Endometrial microvascular endothelial cells (primary cell): ENCODE measurements around the gene TCAP. TPM values are rescaled to one million over a fixed set of nuclear protein-coding genes. Genes with fewer than 3 reads are reported as not detected.

Experiments used
- in situ Hi-C: cut with HindIII; loops from 2 replicates; pipeline ENCODE4 v1.10.0; 2017; ENCODE audit warnings: low sequenced_read_pairs, low pct_unique_long_range_greater_than_20kb; ENCODE audit errors: inconsistent ontology term
- total RNA-seq: library from RNA; depleted of rRNA; stranded (reverse); fragments of >200 nt; gene quantifications from one replicate; pipeline ENCODE4 v1.2.3, GENCODE V29; 2015; ENCODE audit errors: inconsistent ontology term

TCAP gene
- total RNA-seq, 1 donor from 2014 or later, result 0.93 TPM

GRCh38 chr17:39627712-39628516 lies 37.2 kb upstream of the TCAP start:
- in situ Hi-C loops, result no loop called here

GRCh38 chr17:39628655-39629493 lies 36.3 kb upstream of the TCAP start:
- in situ Hi-C loops, result no loop called here

DNA sequence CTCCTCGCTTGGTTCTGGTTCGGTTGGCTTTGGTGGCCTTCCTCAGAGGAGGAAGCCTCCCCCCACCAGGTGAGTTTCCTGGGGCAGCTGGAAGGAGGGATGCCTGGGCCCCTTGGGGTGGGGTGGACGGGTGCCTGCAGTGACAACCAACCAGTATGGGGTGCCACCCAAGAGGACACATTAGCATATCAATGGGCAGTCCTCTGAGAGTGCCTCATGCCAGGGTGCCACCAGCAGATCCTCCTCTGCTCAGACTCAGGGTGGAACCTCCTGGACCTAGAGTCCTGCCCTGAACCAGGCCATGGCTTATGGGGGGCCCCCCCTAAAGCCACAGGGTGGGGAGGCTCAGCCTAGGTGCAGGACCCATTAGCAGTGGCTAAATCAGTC lies 35.7 kb upstream of the TCAP start:
- in situ Hi-C loops, result no loop called here

DNA sequence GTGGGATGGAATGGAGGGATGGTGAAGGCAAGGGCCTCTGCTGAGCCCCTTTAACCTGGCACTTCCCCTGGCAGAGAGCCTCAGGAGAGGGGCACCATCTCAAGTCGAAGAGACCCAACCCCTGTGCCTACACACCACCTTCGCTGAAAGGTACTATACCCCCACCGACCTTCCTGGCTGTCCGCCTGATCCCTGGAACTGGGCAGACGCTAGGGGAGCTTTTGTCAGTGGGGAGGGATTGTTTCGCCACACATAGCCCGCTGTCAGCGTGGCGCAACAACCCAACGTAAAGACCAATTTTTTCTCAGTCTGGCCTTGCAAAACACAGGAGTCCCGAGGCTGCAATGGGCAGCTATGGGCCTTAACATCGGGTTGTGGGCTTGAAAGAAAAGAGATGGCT lies 35.3 kb upstream of the TCAP start:
- in situ Hi-C loops, result no loop called here

DNA sequence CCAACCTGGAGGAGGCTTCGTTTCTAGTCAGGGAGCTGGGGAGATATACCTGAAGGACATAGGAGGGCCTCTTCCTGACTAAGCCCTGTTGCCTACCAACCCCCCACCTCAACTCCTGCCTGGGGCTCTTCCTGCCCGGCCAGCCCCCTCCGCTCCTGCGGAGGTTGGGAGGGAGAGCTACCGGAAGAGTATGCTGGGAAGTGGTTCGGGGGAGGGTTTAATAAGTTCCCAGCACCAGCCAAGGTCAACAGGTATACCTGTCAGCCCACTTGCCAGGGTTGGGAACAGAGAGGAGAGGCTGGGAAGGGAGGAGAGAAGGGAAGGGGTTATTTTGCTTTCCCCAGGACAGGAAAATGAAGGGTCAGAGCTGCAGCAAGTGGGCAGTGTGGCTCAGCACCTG lies 33.7 kb upstream of the TCAP start:
- in situ Hi-C loops, result no loop called here

- in situ Hi-C loops, result no loop called here
Measured at GRCh38 chr17:39632153-39632941, 32.8 kb upstream of the TCAP start.

DNA sequence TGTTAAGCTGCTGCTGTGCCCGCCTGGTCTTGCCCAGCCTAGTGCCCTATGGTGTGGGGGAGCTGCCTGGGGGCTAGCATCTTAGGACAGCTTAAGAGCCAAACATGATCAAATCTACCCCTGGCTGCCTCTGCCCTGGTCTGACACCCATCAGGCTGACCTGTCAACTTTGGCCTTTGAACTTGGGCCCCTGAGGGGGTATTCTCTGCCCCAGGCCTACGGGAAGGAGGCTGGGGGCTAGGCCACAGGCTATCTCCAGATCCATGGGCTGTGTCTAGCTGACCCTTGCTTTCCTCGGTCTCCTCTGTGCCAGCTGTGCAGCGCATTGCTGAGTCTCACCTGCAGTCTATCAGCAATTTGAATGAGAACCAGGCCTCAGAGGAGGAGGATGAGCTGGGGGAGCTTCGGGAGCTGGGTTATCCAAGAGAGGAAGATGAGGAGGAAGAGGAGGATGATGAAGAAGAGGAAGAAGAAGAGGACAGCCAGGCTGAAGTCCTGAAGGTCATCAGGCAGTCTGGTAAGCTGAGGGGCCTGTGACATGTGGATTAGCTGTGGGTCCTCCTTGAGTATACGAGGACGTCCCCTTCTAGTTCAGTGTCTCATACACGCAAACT lies 31.5 kb upstream of the TCAP start:
- in situ Hi-C loops, result no loop called here

DNA sequence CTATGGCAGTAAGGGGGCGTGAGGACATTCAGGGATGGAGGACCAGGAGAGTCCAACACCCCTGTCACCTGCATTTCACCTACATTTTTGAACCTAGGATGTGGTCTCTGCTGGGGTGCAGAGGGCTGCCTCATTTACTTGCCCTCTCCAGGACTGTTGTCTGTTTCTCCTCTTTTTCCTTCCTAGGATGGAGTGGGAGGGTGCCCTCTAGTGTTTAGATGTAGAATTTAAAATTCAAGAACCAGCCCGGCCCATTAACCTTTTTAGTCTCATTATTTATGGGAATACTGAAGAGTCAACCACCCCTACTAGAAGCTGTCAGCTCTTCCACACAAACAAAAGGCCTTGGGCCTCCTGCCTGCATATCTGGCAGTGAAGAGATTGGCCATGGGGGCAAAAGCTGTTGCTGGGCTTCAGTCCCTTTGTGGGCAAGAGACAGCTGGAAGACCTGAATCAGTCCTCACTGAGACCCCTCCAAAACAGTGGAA lies 30.7 kb upstream of the TCAP start:
- in situ Hi-C loops, result no loop called here

DNA sequence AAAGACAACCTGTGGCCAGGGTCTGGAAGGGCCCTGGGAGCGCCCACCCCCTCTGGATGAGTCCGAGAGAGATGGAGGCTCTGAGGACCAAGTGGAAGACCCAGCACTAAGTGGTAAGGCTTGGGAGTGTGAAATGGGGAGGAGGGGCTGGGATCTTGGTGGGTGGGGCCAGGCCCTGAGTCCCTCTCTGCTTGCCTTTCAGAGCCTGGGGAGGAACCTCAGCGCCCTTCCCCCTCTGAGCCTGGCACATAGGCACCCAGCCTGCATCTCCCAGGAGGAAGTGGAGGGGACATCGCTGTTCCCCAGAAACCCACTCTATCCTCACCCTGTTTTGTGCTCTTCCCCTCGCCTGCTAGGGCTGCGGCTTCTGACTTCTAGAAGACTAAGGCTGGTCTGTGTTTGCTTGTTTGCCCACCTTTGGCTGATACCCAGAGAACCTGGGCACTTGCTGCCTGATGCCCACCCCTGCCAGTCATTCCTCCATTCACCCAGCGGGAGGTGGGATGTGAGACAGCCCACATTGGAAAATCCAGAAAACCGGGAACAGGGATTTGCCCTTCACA lies 29.5 kb upstream of the TCAP start:
- in situ Hi-C loops, result no loop called here

DNA sequence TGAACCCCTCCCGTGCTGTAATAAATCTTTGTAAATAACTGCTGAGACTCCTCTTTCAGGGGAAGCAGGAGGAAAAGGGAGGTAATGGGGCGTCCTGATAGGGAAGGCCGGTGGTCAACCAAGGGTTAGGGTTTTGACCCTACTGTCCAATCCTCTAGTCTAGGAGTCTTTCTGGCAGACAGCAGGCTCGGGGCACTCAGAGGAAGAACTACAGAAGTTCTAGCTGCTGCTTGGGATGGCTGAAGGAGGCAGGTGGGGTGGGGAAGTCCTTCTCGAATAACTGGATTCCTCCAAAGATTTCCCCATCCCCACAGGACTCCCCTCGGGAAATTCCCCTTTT lies 28.6 kb upstream of the TCAP start:
- in situ Hi-C loops, result no loop called here

- in situ Hi-C loops, result no loop called here
Measured at GRCh38 chr17:39636927-39637736, 28.0 kb upstream of the TCAP start, which contains the start of gene STARD3. Gene STARD3, plus strand, starts transcription at chr17:39637144. Its CDS starts 16,388 bp downstream, at chr17:39653532.

DNA sequence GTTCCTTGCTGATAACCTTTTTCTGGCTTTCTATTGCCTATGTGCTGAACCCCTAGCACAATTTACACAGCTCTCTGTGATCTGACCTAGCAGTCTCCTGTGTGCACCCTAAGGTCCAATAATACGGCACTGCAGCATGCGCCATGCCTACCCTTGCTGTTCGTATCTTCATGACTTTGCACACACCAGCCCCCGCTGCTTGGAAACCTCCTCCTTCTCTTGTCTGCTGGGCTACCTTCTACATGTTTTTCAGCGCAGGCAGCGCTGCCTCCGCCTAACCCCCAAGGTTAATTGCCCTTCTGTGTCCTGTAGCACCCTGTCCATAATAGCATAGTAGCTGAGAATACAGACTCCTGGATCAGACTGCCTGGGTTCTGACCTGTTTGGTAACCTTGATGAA lies 26.8 kb upstream of the TCAP start:
- in situ Hi-C loops, result no loop called here

- in situ Hi-C loops, result no loop called here
Measured at GRCh38 chr17:39639043-39639442, 26.1 kb upstream of the TCAP start.

DNA sequence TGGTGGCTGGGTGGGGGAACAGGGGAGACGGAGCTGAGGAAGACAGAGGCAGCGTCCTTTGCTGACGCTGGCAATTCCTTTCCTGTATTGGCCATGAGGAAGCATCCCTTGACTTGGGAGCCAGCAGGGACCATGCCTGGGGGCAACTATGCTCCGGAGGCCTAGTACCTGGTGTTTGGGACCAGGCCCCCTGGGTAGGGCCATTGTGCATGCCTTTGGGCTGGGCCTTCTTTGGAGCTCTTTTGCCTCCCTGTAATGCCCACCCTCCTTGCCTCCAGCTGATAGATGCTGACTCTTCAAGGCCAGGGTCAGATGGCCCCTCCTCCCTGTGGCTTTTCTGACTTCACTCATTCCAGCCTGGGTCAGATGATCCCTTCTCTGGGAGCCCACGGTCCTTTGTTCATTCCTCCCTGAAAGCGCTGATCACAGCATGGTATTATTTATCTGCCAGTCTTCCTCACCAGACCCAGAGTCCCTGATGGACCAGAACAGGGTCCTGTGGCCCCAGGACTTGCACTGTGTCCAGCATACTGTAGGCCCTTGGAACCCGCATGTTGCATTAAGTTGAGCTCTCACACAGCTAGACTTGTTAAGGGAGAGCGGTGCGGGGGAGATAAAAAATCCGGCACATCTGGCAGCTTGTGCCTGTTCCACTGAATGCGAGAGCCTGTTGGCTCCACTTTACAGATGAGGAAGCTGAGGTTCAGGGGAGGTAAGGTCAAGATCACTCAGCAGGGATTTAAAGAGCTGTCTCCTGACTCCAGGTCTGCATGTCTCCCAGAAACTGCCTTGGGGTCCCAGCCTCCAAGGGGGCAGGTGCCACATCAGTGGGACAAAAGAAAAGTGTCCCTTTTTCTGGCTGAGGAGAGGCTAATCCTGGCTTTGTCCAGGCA lies 25.3 kb upstream of the TCAP start:
- in situ Hi-C loops, result no loop called here

GRCh38 chr17:39640591-39641031 lies 24.5 kb upstream of the TCAP start:
- in situ Hi-C loops, result no loop called here

DNA sequence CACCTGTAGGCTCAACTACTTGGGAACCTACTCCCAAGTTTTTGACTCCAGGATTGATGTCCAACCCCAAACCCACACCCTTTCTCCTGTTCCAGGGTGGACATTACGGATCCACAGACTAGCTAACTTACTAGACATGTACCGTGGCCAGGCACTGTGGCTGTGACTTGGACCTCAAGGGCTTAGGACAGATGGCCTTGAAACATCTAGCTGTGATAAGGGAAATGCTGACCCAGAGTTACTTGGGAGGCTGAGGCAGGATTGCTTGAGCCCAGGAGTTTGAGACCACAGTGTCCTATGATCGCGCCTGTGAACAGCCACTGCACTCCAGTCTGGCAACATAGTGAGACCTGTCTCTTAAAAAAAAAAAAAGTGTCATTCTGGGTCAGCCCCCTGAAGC lies 24.1 kb upstream of the TCAP start:
- in situ Hi-C loops, result no loop called here

DNA sequence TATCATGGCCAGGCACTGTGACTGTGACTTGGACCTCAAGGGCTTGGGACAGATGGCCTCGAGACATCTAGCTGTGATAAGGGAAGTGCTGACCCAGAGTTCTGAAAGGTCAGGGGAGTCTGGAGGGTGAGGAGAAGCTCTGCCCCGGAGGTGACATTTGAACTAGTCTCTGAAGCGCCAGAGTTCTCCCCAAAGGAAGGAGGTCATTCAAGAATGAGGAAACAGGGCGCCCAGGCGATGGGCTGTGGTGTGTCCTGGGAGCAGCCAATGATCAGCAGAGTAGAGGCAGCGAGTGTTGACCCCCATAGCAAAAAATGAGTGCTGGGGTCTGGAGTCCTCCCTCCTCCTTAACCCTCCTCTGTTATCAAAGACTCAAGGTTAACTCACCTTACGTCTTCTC lies 23.3 kb upstream of the TCAP start:
- in situ Hi-C loops, result no loop called here
